Forelimb muscle (tissue), 1 donor: ENCODE data around the gene PTPRT. TPM values are rescaled to one million over a fixed set of nuclear protein-coding genes. Genes with fewer than 3 reads are reported as not detected.

Experiments
- DNase-seq: peaks from one replicate; pipeline ENCODE4 v3.0.0-alpha.2; 2013; ENCODE audit warnings: low read depth
- polyA plus RNA-seq: library from polyadenylated mRNA; unstranded; fragments of 120-200 nt; gene quantifications from one replicate; pipeline ENCODE4 v1.2.1, GENCODE V29; 2013; ENCODE audit not compliant: insufficient read length

Gene PTPRT
- polyA plus RNA-seq, 1 donor: 0.35 TPM

- DNase-seq: no peak
Observed at GRCh38 chr20:43119720-43120119, 70.0 kb downstream of the PTPRT start.

- DNase-seq: no peak
Observed at GRCh38 chr20:43102394-43102793, 87.3 kb downstream of the PTPRT start.

DNA sequence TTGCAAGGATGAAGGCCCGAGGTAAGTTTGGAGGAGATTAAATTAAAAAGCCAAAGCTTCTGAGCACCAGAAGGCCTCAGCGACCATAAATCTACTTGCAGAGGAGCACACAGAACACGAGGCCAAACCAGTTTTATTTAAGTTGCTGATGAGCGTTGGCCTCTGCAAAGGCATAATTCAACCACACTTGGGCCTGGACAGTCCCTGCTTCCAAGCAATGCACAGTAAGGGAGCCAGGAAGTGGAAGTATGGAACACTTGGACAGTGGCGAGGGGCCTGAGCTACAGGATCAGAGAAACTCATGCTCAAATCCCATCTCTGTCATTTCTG lies 92.8 kb downstream of the PTPRT start:
- DNase-seq: peak; percentile 64

GRCh38 chr20:43096126-43096930 lies 93.4 kb downstream of the PTPRT start:
- peak; percentile 56 for DNase-seq

- DNase-seq: no peak
Observed at GRCh38 chr20:43095034-43095433, 94.7 kb downstream of the PTPRT start.

GRCh38 chr20:43092386-43093088 lies 97.2 kb downstream of the PTPRT start:
- no peak for DNase-seq

DNA sequence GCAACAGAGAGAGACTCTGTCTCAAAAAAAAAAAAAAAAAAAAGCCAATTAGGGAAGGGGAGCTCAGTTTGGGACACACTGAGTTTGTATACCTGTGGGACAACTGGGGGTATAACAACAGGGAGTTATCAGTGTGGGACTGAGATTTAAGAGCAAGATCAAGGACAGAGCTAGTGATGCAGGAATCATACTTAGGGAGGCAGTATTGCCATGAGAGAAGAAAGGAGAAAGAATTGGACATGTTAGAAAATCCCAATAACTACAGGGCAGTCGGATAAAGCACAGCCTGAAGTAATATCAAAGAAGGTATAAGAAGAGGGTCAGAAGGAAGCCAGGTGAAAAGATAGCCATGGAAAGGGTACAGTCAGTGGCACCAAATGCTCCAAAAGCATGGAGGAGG lies 121.2 kb downstream of the PTPRT start:
- peak; percentile 8 for DNase-seq

GRCh38 chr20:43066125-43066524 lies 123.6 kb downstream of the PTPRT start:
- DNase-seq: no peak

GRCh38 chr20:43065299-43065698 lies 124.4 kb downstream of the PTPRT start:
- no peak for DNase-seq

GRCh38 chr20:43058077-43058476 lies 131.6 kb downstream of the PTPRT start:
- no peak for DNase-seq

GRCh38 chr20:43057317-43057716 lies 132.4 kb downstream of the PTPRT start:
- DNase-seq: no peak

DNA sequence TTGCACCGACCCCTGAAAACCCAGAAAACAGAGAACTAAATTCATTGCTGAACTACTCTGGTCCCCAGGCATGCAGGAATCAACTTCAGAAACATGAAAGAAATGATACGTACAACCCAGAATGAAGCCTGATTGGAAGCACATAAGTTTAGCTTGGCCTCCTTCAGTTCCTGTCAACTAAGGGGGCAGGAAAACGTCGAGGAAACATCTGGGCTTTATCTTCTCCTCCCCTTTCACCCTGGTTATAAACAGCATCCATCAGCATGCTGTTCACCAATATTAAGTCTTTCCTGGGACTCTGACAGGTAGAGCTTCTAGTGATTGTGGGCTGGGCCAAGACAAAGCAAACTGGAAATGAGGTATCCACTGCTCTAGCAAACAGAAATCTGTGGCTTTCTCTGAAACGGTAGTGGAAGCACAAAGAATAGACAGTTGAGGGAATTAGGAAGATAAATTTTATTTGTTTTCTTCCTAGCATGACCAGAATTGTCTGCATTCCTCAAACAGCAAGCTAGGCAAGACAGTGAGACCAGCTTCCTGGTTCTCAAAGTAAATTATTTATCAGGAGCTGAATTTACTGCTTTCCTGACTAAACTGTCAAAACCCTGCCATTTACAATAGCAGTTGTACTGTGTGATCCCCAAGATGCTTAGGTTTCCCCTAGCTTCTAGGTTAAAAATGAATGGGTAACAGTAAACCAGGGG lies 134.4 kb downstream of the PTPRT start:
- DNase-seq: no peak

- DNase-seq: no peak
Observed at GRCh38 chr20:43052532-43052931, 137.2 kb downstream of the PTPRT start.

GRCh38 chr20:43046966-43047365 lies 142.7 kb downstream of the PTPRT start:
- DNase-seq: no peak

GRCh38 chr20:43043887-43044286 lies 145.8 kb downstream of the PTPRT start:
- DNase-seq: no peak

GRCh38 chr20:43040427-43040826 lies 149.3 kb downstream of the PTPRT start:
- peak; percentile 8 for DNase-seq

GRCh38 chr20:43037605-43038309 lies 151.9 kb downstream of the PTPRT start:
- no peak for DNase-seq

DNA sequence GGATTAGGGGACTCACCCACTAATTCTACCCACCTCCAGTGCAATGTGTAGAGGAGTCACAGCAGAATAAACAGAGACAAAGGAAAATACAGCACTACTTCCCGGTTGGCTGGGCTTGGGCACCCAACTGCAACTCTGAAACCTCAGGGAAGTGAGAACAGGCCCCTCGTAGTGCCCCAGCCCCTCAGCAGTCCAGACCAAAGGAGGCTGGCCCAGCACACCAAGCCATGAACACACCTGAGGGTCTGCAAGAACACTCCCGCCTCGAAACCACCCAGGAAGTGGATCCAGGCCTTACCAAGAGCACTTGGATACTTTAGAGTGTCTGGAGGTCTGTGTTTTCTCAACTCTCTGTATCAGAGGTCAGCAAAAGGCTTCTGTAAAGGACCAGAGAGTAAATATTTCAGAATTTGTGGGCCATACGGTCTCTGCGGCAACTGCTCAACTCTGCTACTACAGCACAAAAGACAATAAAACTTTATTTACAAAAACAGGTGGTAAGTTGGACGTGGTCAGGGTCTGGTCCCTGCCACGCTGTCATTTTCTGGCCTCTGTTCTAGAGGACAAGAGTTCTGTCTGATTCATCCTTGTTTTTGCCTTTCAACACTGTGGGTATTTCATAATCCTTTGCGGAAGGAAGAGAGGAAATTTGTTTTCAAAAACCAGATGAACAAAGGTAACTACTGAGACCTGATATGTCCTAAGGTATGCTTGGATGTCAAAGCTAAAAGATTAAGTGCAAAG lies 154.6 kb downstream of the PTPRT start:
- DNase-seq: no peak

DNA sequence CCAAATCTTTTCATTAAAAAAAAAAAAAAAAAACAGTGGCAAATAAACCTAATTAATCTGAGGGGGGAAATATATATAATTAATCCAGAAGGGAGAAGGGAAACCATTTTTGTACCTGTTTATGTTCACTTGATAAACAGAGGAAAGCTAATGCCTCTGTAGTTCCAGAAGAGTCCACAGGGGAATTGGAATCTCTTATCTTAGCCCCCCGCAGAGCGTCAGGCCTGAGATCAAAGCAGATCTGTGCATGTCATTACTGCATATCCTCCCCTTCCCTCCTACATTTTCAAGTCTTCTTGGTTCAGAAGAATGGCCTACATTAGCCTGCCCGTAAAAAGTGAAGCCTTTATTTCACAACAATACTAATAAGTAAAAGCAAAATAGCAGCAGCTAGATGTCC lies 157.2 kb downstream of the PTPRT start:
- DNase-seq: no peak

DNA sequence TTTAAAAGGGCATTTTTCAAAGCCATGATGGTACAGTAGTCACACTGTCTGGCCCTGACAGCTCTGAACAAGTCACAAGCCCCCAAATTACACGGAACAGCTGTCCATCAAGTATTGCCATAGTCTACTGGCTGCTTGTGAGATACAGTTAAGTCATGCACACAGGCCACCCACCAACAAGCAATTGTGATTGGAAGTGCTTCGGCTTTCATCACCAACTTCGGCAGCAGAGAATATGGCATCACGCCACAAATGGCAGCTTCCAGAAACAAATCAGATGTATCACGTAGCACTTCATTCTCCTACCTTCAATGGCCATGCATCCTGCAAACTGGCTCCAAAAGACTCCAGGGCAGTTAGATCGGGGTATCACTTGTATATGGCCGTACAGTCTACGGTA lies 160.5 kb downstream of the PTPRT start:
- DNase-seq: no peak

DNA sequence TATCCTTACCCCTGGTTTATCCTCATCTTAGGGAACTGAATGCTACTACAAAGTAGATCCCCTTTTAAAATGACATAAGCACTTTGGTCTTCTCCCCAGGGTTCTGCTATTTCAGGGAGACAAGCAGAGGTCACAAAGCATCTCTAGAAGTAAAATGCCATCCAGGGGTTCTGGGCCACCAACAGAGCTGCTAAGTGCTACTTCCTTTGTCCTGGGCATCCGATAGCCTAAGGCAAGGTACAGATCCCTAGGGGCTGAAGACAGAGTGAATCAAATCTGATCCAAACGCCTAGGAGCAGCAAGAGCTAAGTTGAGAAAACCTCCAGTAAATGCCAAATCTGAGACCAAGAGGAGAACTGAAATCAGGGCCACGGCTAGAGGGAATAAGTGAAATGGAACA lies 161.2 kb downstream of the PTPRT start:
- DNase-seq: no peak
